PC-9 (cell line): ENCODE measurements around the gene SPCS3.

Experiments used
- CTCF ChIP-seq: fragments of 200-600 bp; sonication (generic); conservative IDR thresholded peaks from 2 replicates; pipeline ENCODE4 v1.6.1; 2017; ENCODE audit warnings: mixed run types, antibody characterized with exemption, mild to moderate bottlenecking, moderate library complexity
- EZH2 ChIP-seq: fragments of 200-600 bp; sonication (generic); IDR thresholded peaks from 2 replicates; pipeline ENCODE4 v1.8.0; 2017; ENCODE audit warnings: antibody characterized with exemption, low read depth

GRCh38 chr4:176340871-176341685, 21.3 kb downstream of the SPCS3 start:
- peak; percentile 59 for TF ChIP-seq CTCF
- no peak for TF ChIP-seq EZH2
